Measurements from ENCODE around the gene PLPPR3. TPM values are rescaled to one million over a fixed set of nuclear protein-coding genes. Genes with fewer than 3 reads are reported as not detected.

PLPPR3 gene
- total and polyA plus RNA-seq, 9 of the 15 experiments (the other 6 are each of a cell fraction or from before 2014, with no cell fraction given) = 0.01 to 48.2 (median 8.6) TPM

- no peak overlapping the region for H3K4me2 ChIP-seq (ENCODE audit: insufficient read depth, low read length)
- intact Hi-C loops (cut with micrococcal nuclease) = no loop called here
- no peak overlapping the region for H3K4me3 ChIP-seq
- no peaks in the 10 kb centered on the region for H3K79me2 ChIP-seq (ENCODE audit: control insufficient read depth, insufficient read depth, low read length)
- CTCF ChIA-PET (ENCODE audit: low intra/inter-chr PET ratio) = no interaction called here
- BruUV-seq (replicated peaks) = no TSS peak
- H4K20me1 ChIP-seq (replicated peaks; ENCODE audit: control insufficient read depth, insufficient read depth, low read length) = no peaks in the 10 kb centered on the region
- H3K9me1 ChIP-seq (ENCODE audit: control insufficient read depth, insufficient read depth, low read length) = no peaks in the 10 kb centered on the region
- H2AFZ ChIP-seq (ENCODE audit: low read depth, low read length) = no peak overlapping the region
- no peaks in the 10 kb centered on the region for H3K36me3 ChIP-seq (ENCODE audit: control insufficient read depth, insufficient read depth, low read length)
- POLR2A ChIA-PET = interaction anchor here (0.8 to 1.6 kb wide), 2 partner anchors 9 to 20 kb away, joined by 3 to 7 read pairs; no protein-coding TSS in a partner anchor
- no peak overlapping the region; a peak in 1 of 4 replicates for H3K9ac ChIP-seq (ENCODE audit: insufficient read depth in 1 of 2, low read depth in 2 of 2, low read length in 2 of 2)
- no peak for FAIRE-seq
- no peak for ATAC-seq
- WGBS (ENCODE audit: insufficient coverage, low coverage, missing lambda C conversion rate) = 76% methylated on average over 34 of the region's 36 CpGs
- no peaks in the 10 kb centered on the region for H3K27me3 ChIP-seq (ENCODE audit: control insufficient read depth in 2 of 2, insufficient read depth in 2 of 2, low read length in 2 of 2)
- in situ Hi-C loops (cut with MboI) = no loop called here
- H3K9me3 ChIP-seq (replicated peaks; ENCODE audit: control insufficient read depth, insufficient read depth, low read depth, low read length) = no peaks in the 10 kb centered on the region
- no peak overlapping the region for H3K27ac ChIP-seq (ENCODE audit: extremely low read depth, low read depth, low read length)
- peaks cover 0 to 26% of the 10 kb centered on the region in 2 experiments; a peak in 2 of 5 replicates for H3K4me1 ChIP-seq (replicated peaks in 1 of 2; ENCODE audit: control insufficient read depth in 2 of 2, insufficient read depth in 2 of 2, low read length in 2 of 2)
- no peak for DNase-seq (ENCODE audit: extremely low read depth in 1 of 4, low spot score in 3 of 4)
- TF ChIP-seq PML (IDR thresholded peaks at IDR 0.05; ENCODE audit: low read length) = no peak
- TF ChIP-seq HDAC2 (IDR thresholded peaks at IDR 0.05) = no peak
- TF ChIP-seq ZBTB9 (CRISPR knock-in tag; IDR thresholded peaks at IDR 0.05) = peak; percentile 98
- TF ChIP-seq ZBTB33 (CRISPR knock-in tag; IDR thresholded peaks at IDR 0.05) = peak; percentile 81
These were observed 42.7 kb downstream of the PLPPR3 start for GRCh38 chr19:778910-779653.

All from K562 (cell line).